IMR-90 (cell line): ENCODE results near the gene AGAP1.

Experiments
- MAZ ChIP-seq: IDR thresholded peaks from 2 replicates; pipeline ENCODE4 v1.6.1; 2012; ENCODE audit warnings: low read depth, mild to moderate bottlenecking, low read length, improper control_type of control experiment, moderate library complexity, borderline replicate concordance
- POLR2A ChIP-seq: IDR thresholded peaks from 2 replicates; pipeline ENCODE4 v1.6.1; 2012; ENCODE audit warnings: mild to moderate bottlenecking, low read depth, low read length
- RFX5 ChIP-seq: IDR thresholded peaks from 2 replicates; pipeline ENCODE4 v1.8.0; 2012; ENCODE audit warnings: low read depth, mild to moderate bottlenecking, low read length, moderate library complexity
- TF ChIP-seq, protein P1 (sequence below): conservative IDR thresholded peaks from 2 replicates; pipeline ENCODE4 v1.5.1; 2012; ENCODE audit warnings: mild to moderate bottlenecking, low read depth, low read length, improper control_type of control experiment
- TF ChIP-seq, protein P2 (sequence below): fragments of 150-350 bp; IDR thresholded peaks from 2 replicates; pipeline ENCODE4 v1.6.1; 2016; ENCODE audit warnings: low read depth, mild to moderate bottlenecking, low read length, moderate library complexity, borderline replicate concordance

DNA sequence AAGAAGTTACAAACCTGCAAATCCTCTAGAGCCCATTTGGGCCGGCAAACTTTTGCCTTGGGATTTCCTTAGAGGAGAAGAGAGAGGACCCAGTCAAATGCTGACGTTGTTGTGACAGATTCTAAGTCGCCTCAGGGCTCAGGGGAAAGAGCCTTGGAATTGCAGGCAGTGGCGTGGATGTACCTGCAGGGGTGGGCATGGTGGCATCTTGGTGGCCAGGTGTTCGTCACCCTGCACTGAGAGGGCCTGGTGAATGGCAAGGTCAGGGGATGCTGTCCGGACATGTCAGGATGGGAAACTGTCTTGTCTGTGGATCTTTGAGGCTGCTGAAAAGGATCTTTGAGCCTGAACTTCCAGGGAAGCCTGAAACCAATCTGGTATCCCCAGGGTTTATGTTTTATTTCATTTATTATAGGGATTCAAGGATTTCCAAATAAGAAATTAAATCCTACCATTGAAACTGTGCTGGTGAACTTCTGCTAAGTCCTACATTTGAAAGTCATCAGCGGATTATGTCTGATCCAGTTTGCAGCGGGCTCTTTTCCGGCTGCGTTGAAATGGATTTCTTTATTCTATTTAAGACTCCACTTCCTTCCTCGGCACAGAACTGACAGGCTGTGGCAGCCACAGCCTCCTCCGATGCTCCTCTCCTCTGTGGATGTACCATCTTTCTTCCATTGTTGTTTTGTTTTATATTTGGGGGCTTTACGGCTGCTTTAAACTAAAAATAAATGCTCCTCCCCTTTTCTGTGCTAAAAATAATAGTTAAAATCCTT, 207.6 kb downstream of the AGAP1 start:
- TF ChIP-seq, protein P1, sequence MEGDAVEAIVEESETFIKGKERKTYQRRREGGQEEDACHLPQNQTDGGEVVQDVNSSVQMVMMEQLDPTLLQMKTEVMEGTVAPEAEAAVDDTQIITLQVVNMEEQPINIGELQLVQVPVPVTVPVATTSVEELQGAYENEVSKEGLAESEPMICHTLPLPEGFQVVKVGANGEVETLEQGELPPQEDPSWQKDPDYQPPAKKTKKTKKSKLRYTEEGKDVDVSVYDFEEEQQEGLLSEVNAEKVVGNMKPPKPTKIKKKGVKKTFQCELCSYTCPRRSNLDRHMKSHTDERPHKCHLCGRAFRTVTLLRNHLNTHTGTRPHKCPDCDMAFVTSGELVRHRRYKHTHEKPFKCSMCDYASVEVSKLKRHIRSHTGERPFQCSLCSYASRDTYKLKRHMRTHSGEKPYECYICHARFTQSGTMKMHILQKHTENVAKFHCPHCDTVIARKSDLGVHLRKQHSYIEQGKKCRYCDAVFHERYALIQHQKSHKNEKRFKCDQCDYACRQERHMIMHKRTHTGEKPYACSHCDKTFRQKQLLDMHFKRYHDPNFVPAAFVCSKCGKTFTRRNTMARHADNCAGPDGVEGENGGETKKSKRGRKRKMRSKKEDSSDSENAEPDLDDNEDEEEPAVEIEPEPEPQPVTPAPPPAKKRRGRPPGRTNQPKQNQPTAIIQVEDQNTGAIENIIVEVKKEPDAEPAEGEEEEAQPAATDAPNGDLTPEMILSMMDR = no peak
- TF ChIP-seq, protein P2, sequence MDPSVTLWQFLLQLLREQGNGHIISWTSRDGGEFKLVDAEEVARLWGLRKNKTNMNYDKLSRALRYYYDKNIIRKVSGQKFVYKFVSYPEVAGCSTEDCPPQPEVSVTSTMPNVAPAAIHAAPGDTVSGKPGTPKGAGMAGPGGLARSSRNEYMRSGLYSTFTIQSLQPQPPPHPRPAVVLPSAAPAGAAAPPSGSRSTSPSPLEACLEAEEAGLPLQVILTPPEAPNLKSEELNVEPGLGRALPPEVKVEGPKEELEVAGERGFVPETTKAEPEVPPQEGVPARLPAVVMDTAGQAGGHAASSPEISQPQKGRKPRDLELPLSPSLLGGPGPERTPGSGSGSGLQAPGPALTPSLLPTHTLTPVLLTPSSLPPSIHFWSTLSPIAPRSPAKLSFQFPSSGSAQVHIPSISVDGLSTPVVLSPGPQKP = no peak
- TF ChIP-seq POLR2A (no peak), MAZ (no peak), RFX5 (no peak)
